IMR-90 (cell line): ENCODE data around the gene CTAGE8. TPM values are rescaled to one million over a fixed set of nuclear protein-coding genes. Genes with fewer than 3 reads are reported as not detected.
"Not testable (repeated sequence)": the region's sequence is repeated elsewhere in the genome, so short reads cannot be mapped to it uniquely, and the experiment has no call there.

Source experiments
- ATAC-seq: fragments of 200-7000 bp; cut with Tn5 transposase; 2 replicates; pipeline ENCODE4 v1.9.1; 2020; ENCODE audit warnings: low read depth, mild to moderate bottlenecking, moderate library complexity
- BruUV-seq: library from RNA; stranded (reverse); fragments of 400-500 nt; replicated peaks from 2 replicates; lab custom pipeline; 2021; lab: Mats Ljungman, UMichigan
- CTCF ChIA-PET: fragments of 300-600 bp; formaldehyde crosslinking; extraction: SDS; loops from one replicate; lab custom pipeline; 2021; ENCODE audit warnings: antibody characterized with exemption; lab: Yijun Ruan, JAX
- POLR2A ChIA-PET: fragments of 300-600 bp; sonication (Branson Sonifier 250); formaldehyde crosslinking; loops from one replicate; lab custom pipeline; 2022; ENCODE audit warnings: antibody characterized with exemption; ENCODE audit not compliant: unreplicated experiment; lab: Charles Lee
- DNase-seq: peaks from one replicate; pipeline ENCODE4 v3.0.0; 2013
- H2AFZ ChIP-seq: replicated peaks from 2 replicates; pipeline ENCODE3; 2013; ENCODE audit warnings: low read length, mild to moderate bottlenecking; ENCODE audit not compliant: poor library complexity
- H2AK5ac ChIP-seq: 2 replicates; pipeline ENCODE4 v1.6.1; 2013; ENCODE audit warnings: low read depth, low read length, inconsistent platforms
- H2AK9ac ChIP-seq: replicated peaks from 2 replicates; pipeline ENCODE3; 2013; ENCODE audit warnings: mild to moderate bottlenecking, low read depth, low read length, moderate library complexity; ENCODE audit not compliant: poor library complexity
- H2BK120ac ChIP-seq: 2 replicates; pipeline ENCODE4 v1.6.1; 2013; ENCODE audit warnings: low read depth, low read length, inconsistent platforms
- H2BK15ac ChIP-seq: 3 replicates; pipeline ENCODE4 v1.6.1; 2013; ENCODE audit warnings: low read depth, low read length, inconsistent platforms
- H2BK20ac ChIP-seq: 2 replicates; pipeline ENCODE4 v1.6.1; 2013; ENCODE audit warnings: low read depth, mild to moderate bottlenecking, inconsistent platforms, low read length, moderate library complexity
- H2BK5ac ChIP-seq: 2 replicates; pipeline ENCODE4 v1.6.1; 2013; ENCODE audit warnings: mild to moderate bottlenecking, low read depth, low read length, inconsistent platforms; ENCODE audit not compliant: poor library complexity, severe bottlenecking
- H3K14ac ChIP-seq: replicated peaks from 2 replicates; pipeline ENCODE4 v1.6.1; 2013; ENCODE audit warnings: low read depth, low read length, inconsistent platforms
- H3K18ac ChIP-seq: 2 replicates; pipeline ENCODE4 v1.6.1; 2013; ENCODE audit warnings: low read depth, low read length, control low read depth
- H3K23ac ChIP-seq: 2 replicates; pipeline ENCODE4 v1.6.1; 2013; ENCODE audit warnings: low read depth, low read length, inconsistent platforms
- H3K27ac ChIP-seq: 2 replicates; pipeline ENCODE4 v1.5.1; 2013; ENCODE audit warnings: mild to moderate bottlenecking, control low read depth, low read length; ENCODE audit not compliant: insufficient read depth
- H3K27me3 ChIP-seq: 2 replicates; pipeline ENCODE4 v1.6.1; 2013; ENCODE audit warnings: low read length; ENCODE audit not compliant: control insufficient read depth, insufficient read depth
- H3K36me3 ChIP-seq: 2 replicates; pipeline ENCODE4 v1.6.1; 2013; ENCODE audit warnings: low read length, mixed read lengths; ENCODE audit not compliant: control insufficient read depth, insufficient read depth
- H3K4ac ChIP-seq: 2 replicates; pipeline ENCODE4 v1.6.1; 2013; ENCODE audit warnings: low read depth, low read length, inconsistent platforms
- H3K4me1 ChIP-seq: 2 replicates; pipeline ENCODE4 v1.6.1; 2013; ENCODE audit warnings: low read length, mixed read lengths; ENCODE audit not compliant: control insufficient read depth, insufficient read depth
- H3K4me2 ChIP-seq: 2 replicates; pipeline ENCODE4 v1.6.1; 2013; ENCODE audit warnings: low read depth, mild to moderate bottlenecking, control low read depth, low read length, moderate library complexity
- H3K4me3 ChIP-seq: 2 replicates; pipeline ENCODE4 v1.5.1; 2013; ENCODE audit warnings: low read depth, mild to moderate bottlenecking, control low read depth, low read length, moderate library complexity; ENCODE audit not compliant: insufficient read depth
- H3K56ac ChIP-seq: 2 replicates; pipeline ENCODE4 v1.6.1; 2013; ENCODE audit warnings: low read length, inconsistent platforms; ENCODE audit not compliant: insufficient read depth; ENCODE audit errors: extremely low read depth
- H3K79me1 ChIP-seq, 2 experiments: 2 replicates each; pipeline ENCODE4 v1.6.1; 2013; ENCODE audit warnings: low read length in 2 of 2, inconsistent platforms in 1 of 2, low read depth in 1 of 2
- H3K9ac ChIP-seq: 2 replicates; pipeline ENCODE4 v1.6.1; 2013; ENCODE audit warnings: low read depth, low read length, control low read depth
- H3K9me1 ChIP-seq: 2 replicates; pipeline ENCODE4 v1.6.1; 2013; ENCODE audit warnings: low read length, inconsistent platforms; ENCODE audit not compliant: insufficient read depth
- H3K9me3 ChIP-seq: 2 replicates; pipeline ENCODE4 v1.6.1; 2013; ENCODE audit warnings: low read length; ENCODE audit not compliant: control insufficient read depth, insufficient read depth
- H4K20me1 ChIP-seq: 2 replicates; pipeline ENCODE4 v1.6.1; 2013; ENCODE audit warnings: low read length, inconsistent platforms; ENCODE audit not compliant: insufficient read depth
- H4K5ac ChIP-seq: 2 replicates; pipeline ENCODE4 v1.6.1; 2013; ENCODE audit warnings: mild to moderate bottlenecking, low read depth, low read length, control low read depth
- H4K8ac ChIP-seq, 2 experiments: 2 replicates each; pipeline ENCODE4 v1.6.1; 2013; ENCODE audit warnings: low read depth in 2 of 2, low read length in 2 of 2, control low read depth in 1 of 2, inconsistent platforms in 1 of 2
- H4K91ac ChIP-seq: 2 replicates; pipeline ENCODE4 v1.6.1; 2013; ENCODE audit warnings: low read depth, low read length, inconsistent platforms; ENCODE audit not compliant: insufficient read depth
- WGBS, 2 experiments: methylation state at CpG; one replicate each; pipeline versions ENCODE4 v1.1.5 to v1.1.7; 2013; ENCODE audit warnings: missing lambda C conversion rate in 2 of 2; ENCODE audit not compliant: insufficient read length in 1 of 2; ENCODE audit errors: extremely low coverage in 2 of 2; 5-methylcytosine and 5-hydroxymethylcytosine counted together
- dilution Hi-C: fragments of 300-500 bp; cut with HindIII; formaldehyde crosslinking; loops from one replicate; pipeline ENCODE4 v1.14.3; 2018; ENCODE audit warnings: low sequenced_read_pairs; ENCODE audit not compliant: unreplicated experiment
- in situ Hi-C: fragments of 300-500 bp; cut with MboI; formaldehyde crosslinking; loops from 3 replicates; pipeline ENCODE4 v1.14.3; 2019; ENCODE audit warnings: low sequenced_read_pairs, inconsistent platforms, mixed read lengths
- intact Hi-C: fragments of 100-400 bp; cut with micrococcal nuclease; formaldehyde crosslinking; loops from 2 replicates; pipeline ENCODE4 v1.10.0; 2022
- polyA plus RNA-seq, 3 experiments: library from polyadenylated mRNA; depleted of rRNA; stranded (reverse); fragments of >200 nt; gene quantifications; 2 replicates each; pipeline ENCODE4 v1.2.3, GENCODE V29; 2012; ENCODE audit warnings: low replicate concordance in 1 of 3
- total RNA-seq: library from RNA; depleted of rRNA; stranded (reverse); fragments of >200 nt; gene quantifications from 2 replicates; pipeline ENCODE4 v1.2.3, GENCODE V29; 2012

Gene CTAGE8
- total and polyA plus RNA-seq, 2 of the 4 experiments (the other 2 are of a cell fraction): not detected

DNA sequence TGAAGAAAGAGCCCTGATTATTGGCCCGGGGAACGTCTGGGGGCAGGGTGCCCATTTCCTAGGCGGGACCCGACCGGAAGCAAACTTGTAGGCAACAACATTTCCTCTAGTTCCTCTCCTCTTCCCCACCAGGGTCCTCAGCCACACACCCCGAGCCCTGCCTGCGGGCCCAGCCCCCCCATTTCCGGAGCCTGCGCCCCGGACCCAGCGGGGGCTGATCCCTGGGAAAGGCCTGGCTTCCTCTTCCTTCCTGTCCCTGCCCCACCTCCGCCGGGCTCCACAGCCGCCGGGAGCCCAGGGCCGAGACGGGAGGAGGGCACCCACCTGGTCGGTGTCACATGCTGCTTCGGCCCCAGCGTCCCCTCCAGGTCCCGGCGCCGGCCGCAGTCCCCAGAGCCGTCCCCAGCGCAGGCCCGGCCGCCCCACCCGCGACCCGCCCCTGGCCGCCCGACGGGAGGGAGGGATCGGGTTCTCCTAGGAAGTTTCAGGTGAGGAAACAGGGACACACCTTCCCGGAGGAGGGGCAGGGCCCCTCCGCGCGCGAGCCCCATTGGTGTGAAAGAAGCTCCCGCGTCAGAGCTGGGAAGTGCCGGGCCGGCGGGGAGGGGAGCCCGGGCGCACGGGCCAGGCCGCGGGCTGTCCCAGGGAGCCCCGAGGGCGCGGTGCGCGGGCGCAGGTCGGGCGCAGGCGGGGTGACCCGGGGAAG is 24.9 kb upstream of the CTAGE8 start:
- H3K4me3 ChIP-seq, H3K9me1 ChIP-seq, H3K36me3 ChIP-seq, H4K8ac ChIP-seq, CTCF ChIA-PET, H3K56ac ChIP-seq, H4K20me1 ChIP-seq, H3K4me2 ChIP-seq, dilution Hi-C loops, H2BK15ac ChIP-seq, H3K23ac ChIP-seq, H3K18ac ChIP-seq, H3K9ac ChIP-seq, H3K14ac ChIP-seq, POLR2A ChIA-PET, H3K4me1 ChIP-seq, H2BK20ac ChIP-seq, H3K9me3 ChIP-seq, BruUV-seq, H2BK5ac ChIP-seq, H2AK9ac ChIP-seq, H4K5ac ChIP-seq, H2AFZ ChIP-seq, DNase-seq, intact Hi-C loops, H2BK120ac ChIP-seq, in situ Hi-C loops, H3K4ac ChIP-seq, H3K79me1 ChIP-seq, H3K27me3 ChIP-seq, H3K27ac ChIP-seq, H2AK5ac ChIP-seq, H4K91ac ChIP-seq: not testable (repeated sequence)
- ATAC-seq: peak; percentile 29; the same call in 1 of the 2 replicates
- WGBS, 2 experiments: no CpG with 5 or more reads among the region's 60 CpGs

DNA sequence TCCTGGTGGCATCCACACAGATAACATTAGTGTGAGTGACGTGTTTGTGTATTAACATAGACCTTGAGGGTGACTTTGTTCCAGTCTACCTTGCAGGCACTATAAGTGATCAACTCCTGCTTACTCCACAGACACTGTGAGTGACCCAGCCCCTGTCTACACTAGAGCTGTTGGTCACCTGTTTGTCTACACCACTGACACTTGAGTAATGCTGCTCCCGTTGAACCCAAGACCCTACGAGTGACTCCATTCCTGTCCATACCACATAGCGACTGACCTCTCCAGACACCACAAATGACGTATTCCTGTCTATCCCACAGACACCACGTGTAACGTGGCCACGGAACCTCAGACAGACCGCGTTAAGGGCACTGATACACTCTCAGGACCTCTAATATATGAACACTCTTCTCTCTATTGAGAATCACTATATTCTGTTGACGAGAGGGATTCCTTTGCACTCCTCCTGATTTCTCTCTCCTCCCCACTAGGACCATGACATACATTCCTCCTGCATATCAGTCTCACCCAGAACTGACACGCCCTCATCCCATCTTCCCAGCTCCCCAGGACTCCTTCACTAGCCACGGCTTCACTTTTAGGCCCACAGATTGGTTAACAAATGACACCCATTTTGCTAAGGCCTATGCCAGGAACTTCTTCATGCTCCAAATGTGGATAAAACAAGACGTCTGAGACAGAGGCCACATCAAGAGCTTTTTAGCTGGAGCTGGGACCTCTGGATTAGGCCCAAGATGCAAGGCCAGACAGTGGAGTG is 23.5 kb upstream of the CTAGE8 start:
- H3K4me1 ChIP-seq, H3K79me1 ChIP-seq, H3K56ac ChIP-seq, H2AFZ ChIP-seq, POLR2A ChIA-PET, H3K4me3 ChIP-seq, H3K4me2 ChIP-seq, H2BK20ac ChIP-seq, H3K27ac ChIP-seq, H3K23ac ChIP-seq, H3K4ac ChIP-seq, H2AK5ac ChIP-seq, H2BK120ac ChIP-seq, H4K20me1 ChIP-seq, H3K9ac ChIP-seq, H2BK5ac ChIP-seq, DNase-seq, BruUV-seq, ATAC-seq, H3K27me3 ChIP-seq, H3K9me1 ChIP-seq, H4K5ac ChIP-seq, intact Hi-C loops, H3K9me3 ChIP-seq, H4K8ac ChIP-seq, H3K36me3 ChIP-seq, H3K14ac ChIP-seq, H2BK15ac ChIP-seq, in situ Hi-C loops, H3K18ac ChIP-seq, H4K91ac ChIP-seq, CTCF ChIA-PET, H2AK9ac ChIP-seq, dilution Hi-C loops: not testable (repeated sequence)
- no CpG with 5 or more reads among the region's 14 CpGs for WGBS, 2 experiments
